GM10266 (cell line): Measurements from ENCODE around the gene OR13C4.

ENCODE experiments used
- DNase-seq: peaks from one replicate; pipeline ENCODE4 v3.0.0; 2012; ENCODE audit errors: extremely low spot score
- TF ChIP-seq, protein P1 (sequence below): IDR thresholded peaks from 2 replicates; pipeline ENCODE4 v1.5.1; 2012; ENCODE audit warnings: mild to moderate bottlenecking, low read depth; ENCODE audit not compliant: control insufficient read depth, insufficient read depth; ENCODE audit errors: missing control alignments

Gene OR13C4

DNA sequence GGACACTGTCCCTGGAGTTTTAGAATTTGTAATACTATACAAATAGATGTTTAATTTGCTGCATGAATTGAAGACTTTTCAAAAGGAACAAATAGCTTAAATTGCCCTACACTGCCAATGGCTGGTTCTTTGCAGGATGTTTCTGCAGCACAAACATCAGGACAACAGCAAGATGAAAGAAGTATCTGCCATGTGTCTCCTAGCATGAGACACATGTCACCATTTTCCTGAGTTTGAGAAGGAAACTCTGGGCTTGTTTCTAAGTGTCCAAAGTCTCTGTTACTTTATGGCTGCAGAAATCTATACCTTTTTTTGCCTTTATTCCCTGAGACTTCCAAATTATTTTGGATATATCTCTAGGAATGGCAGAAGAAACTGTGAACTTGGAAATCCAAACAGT, 23.6 kb downstream of the OR13C4 start:
- DNase-seq, result no peak
- TF ChIP-seq, protein P1, sequence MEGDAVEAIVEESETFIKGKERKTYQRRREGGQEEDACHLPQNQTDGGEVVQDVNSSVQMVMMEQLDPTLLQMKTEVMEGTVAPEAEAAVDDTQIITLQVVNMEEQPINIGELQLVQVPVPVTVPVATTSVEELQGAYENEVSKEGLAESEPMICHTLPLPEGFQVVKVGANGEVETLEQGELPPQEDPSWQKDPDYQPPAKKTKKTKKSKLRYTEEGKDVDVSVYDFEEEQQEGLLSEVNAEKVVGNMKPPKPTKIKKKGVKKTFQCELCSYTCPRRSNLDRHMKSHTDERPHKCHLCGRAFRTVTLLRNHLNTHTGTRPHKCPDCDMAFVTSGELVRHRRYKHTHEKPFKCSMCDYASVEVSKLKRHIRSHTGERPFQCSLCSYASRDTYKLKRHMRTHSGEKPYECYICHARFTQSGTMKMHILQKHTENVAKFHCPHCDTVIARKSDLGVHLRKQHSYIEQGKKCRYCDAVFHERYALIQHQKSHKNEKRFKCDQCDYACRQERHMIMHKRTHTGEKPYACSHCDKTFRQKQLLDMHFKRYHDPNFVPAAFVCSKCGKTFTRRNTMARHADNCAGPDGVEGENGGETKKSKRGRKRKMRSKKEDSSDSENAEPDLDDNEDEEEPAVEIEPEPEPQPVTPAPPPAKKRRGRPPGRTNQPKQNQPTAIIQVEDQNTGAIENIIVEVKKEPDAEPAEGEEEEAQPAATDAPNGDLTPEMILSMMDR, result no peak

DNA sequence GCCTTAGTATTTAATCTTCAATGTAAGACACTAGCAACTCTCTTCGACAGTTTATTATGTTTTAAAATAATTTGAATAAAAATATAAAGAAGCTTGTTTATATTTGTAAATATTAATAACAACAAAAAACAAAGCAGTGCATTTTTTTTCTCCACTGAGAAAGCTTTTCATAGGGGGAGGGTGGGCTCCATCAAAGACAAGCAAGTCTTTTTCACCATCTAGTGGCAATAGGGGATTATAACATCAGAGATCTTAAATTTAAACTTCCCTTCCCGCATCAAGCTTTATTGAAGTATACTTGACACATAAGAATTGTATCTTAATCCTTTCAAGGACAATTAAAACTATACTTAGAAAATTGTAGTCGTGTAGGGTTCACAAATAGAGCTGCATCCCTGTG, 32.2 kb downstream of the OR13C4 start:
- DNase-seq, result no peak
- TF ChIP-seq, protein P1, result no peak

DNA sequence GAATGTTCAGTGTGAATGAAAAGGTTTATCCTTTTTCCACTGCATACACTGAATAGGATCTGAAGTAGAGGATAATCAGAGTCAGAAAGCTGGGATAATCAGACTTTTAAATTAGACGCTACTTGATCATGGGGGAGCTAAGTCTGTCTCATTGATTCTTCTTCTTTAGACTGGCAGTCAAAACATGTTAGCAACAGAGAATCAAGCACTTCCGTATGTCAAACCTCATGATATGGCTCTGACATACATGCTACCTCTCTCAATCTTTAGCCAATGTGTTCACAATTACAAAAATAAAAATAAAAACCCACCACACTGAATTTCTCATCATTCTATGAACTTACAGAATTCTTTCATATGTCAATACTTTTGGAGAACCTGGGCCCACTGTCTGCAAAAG, 42.0 kb downstream of the OR13C4 start:
- TF ChIP-seq, protein P1, result no peak
- no peak for DNase-seq

DNA sequence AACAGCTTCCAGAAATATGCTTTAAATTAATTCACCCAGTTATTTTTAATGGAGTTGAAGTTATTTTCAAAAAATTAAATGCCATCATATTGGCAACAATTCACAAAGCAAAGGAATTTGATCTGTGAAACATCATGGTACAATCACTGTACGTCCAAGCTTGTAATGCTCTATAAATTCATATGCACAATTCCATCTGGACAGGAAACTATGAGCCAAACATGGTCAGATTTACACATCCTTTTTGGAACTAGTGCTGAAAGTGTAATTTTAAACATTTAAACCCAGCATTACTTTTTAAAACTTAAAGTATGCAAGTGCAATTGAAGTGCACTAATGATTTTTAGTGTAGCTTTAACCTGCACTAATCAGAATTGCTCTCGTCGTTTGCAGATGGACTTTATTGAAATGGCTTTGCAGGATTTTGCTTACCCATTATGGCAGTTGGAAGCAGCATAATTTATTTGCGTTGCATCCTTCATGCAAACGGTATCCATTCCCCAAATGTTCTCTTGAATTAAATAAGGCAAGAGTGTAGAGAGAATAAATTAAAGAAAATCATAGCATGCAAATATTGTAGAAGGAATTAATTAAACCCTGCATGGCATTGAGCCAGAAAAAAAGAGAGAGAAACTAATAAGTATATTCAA, 44.0 kb downstream of the OR13C4 start:
- TF ChIP-seq, protein P1, result no peak
- DNase-seq, result no peak
